ENCODE results near the gene DDO. TPM values are rescaled to one million over a fixed set of nuclear protein-coding genes. Genes with fewer than 3 reads are reported as not detected.

The DDO gene
- total and polyA plus RNA-seq, 2 of the 8 experiments (the other 6 are each of a cell fraction or from before 2014, with no cell fraction given), result not detected

- Histone ChIP-seq H3K56ac (replicated peaks; ENCODE audit: insufficient read length, low read depth, low read length) (no peak overlapping the region), H3K4me1 (replicated peaks in 1 of 4; ENCODE audit: control insufficient read depth in 3 of 4, insufficient read depth in 4 of 4, low read length in 3 of 4) (no peaks in the 10 kb centered on the region), H3K79me1 (ENCODE audit: low read depth, low read length) (no peaks in the 10 kb centered on the region), H2BK120ac (replicated peaks; ENCODE audit: low read depth, low read length) (no peak overlapping the region), H3K23ac (ENCODE audit: insufficient read length) (no peak overlapping the region), H2BK20ac (ENCODE audit: low read length) (no peak overlapping the region), H4K8ac (ENCODE audit: extremely low read depth, insufficient read depth, low read length) (no peak overlapping the region), H2BK15ac (ENCODE audit: low read length) (no peak overlapping the region), H2BK5ac (ENCODE audit: low read depth, low read length) (no peak overlapping the region), H2BK12ac (ENCODE audit: low read depth, low read length) (no peak overlapping the region), H3K27ac (ENCODE audit: low read depth, low read length) (no peak overlapping the region), H3K9me3 (ENCODE audit: insufficient read depth in 2 of 2, low read depth in 1 of 2, low read length in 1 of 2) (peaks cover 3 to 9% of the 10 kb centered on the region in 2 experiments; a peak in 2 of 4 replicates), H2AFZ (ENCODE audit: low read length) (no peak overlapping the region), H3K14ac (ENCODE audit: insufficient read length) (no peak overlapping the region), H4K91ac (replicated peaks; ENCODE audit: insufficient read length, low read length) (no peak overlapping the region), H4K5ac (ENCODE audit: insufficient read length, low read depth, low read length) (no peak overlapping the region), H3K36me3 (ENCODE audit: control insufficient read depth in 2 of 4, insufficient read depth in 4 of 4, low read length in 3 of 4) (no peaks in the 10 kb centered on the region), H3K18ac (ENCODE audit: extremely low read depth, low read length) (no peak overlapping the region), H3K27me3 (replicated peaks in 1 of 4; ENCODE audit: control insufficient read depth in 3 of 4, extremely low read depth in 1 of 4, insufficient read depth in 3 of 4, low read length in 3 of 4) (no peaks in the 10 kb centered on the region; a peak in 1 of 7 replicates), H3K4me3 (ENCODE audit: extremely low read depth in 1 of 4, insufficient read depth in 2 of 4, low read depth in 3 of 4, low read length in 4 of 4) (no peak overlapping the region), H3K79me2 (ENCODE audit: control insufficient read depth in 1 of 2, insufficient read depth in 2 of 2, low read length in 2 of 2) (no peaks in the 10 kb centered on the region), H4K20me1 (replicated peaks in 1 of 2; ENCODE audit: control insufficient read depth in 1 of 2, insufficient read depth in 2 of 2, low read length in 2 of 2) (no peaks in the 10 kb centered on the region), H3K23me2 (ENCODE audit: low read depth, low read length) (no peaks in the 10 kb centered on the region), H2AK5ac (ENCODE audit: low read depth, low read length) (no peak overlapping the region), H3K9ac (replicated peaks in 1 of 4; ENCODE audit: extremely low read depth in 1 of 4, low read depth in 3 of 4, low read length in 3 of 4) (no peak overlapping the region), H3K4ac (replicated peaks; ENCODE audit: insufficient read length, low read depth, low read length) (no peak overlapping the region), H3K4me2 (ENCODE audit: insufficient read depth in 1 of 2, low read depth in 2 of 2, low read length in 2 of 2) (no peak overlapping the region)
- no peak for DNase-seq (ENCODE audit: low read depth in 1 of 2, low spot score in 2 of 2)
- WGBS, 2 experiments (ENCODE audit: extremely low coverage in 1 of 2, insufficient coverage in 1 of 2, insufficient read length in 1 of 2, insufficient replicate concordance in 2 of 2, low coverage in 1 of 2, low lambda C conversion rate in 2 of 2, missing lambda C conversion rate in 1 of 2), result 90% methylated on average over 8 of the region's 8 CpGs; no CpG with 5 or more reads in 1 of the 2 experiments
- TF ChIP-seq USF2 (IDR thresholded peaks at IDR 0.05; ENCODE audit: low read length) (no peak), SIN3A (conservative IDR thresholded peaks at IDR 0.05 in 1 of 2, IDR thresholded peaks at IDR 0.05 in 1 of 2; ENCODE audit: low read depth in 1 of 2, low read length in 2 of 2) (no peak), POU5F1 (IDR thresholded peaks at IDR 0.05; ENCODE audit: low read depth, low read length) (no peak), CHD2 (IDR thresholded peaks at IDR 0.05; ENCODE audit: low read length) (no peak), ZNF274 (IDR thresholded peaks at IDR 0.05; ENCODE audit: borderline replicate concordance, extremely low read depth, low read length) (no peak), SAP30 (IDR thresholded peaks at IDR 0.05; ENCODE audit: insufficient read depth, insufficient replicate concordance, low read length) (no peak), BACH1 (IDR thresholded peaks at IDR 0.05; ENCODE audit: low read length) (no peak)
- CTCF ChIA-PET (ENCODE audit: partially characterized antibody), result interaction anchor here (2.1 kb wide), 1 partner anchor 21 kb away, joined by 9 read pairs; no protein-coding TSS in a partner anchor
- no peak for FAIRE-seq
- POLR2A ChIA-PET (ENCODE audit: partially characterized antibody), result no interaction called here
Measured at GRCh38 chr6:110412360-110412759, 3.0 kb downstream of the DDO start.
